GM10847 (cell line): ENCODE results near the gene SLC44A1.

ENCODE experiments used
- POLR2A ChIP-seq: IDR thresholded peaks from 2 replicates; pipeline ENCODE4 v1.6.1; 2011; ENCODE audit not compliant: insufficient read length; ENCODE audit errors: extremely low read depth

SLC44A1 gene

GRCh38 chr9:105236261-105236660 is 8.2 kb upstream of the SLC44A1 start:
- no peak for TF ChIP-seq POLR2A

GRCh38 chr9:105237246-105237645 is 7.2 kb upstream of the SLC44A1 start:
- TF ChIP-seq POLR2A = no peak

GRCh38 chr9:105238302-105238701 is 6.1 kb upstream of the SLC44A1 start:
- no peak for TF ChIP-seq POLR2A

- no peak for TF ChIP-seq POLR2A
Observed at GRCh38 chr9:105241356-105242043, 3.0 kb upstream of the SLC44A1 start.

- TF ChIP-seq POLR2A = no peak
Observed at GRCh38 chr9:105242062-105242461, 2.4 kb upstream of the SLC44A1 start.

- no peak for TF ChIP-seq POLR2A
Observed at GRCh38 chr9:105242557-105242956, 1.9 kb upstream of the SLC44A1 start.

GRCh38 chr9:105243015-105243686 is 1.3 kb upstream of the SLC44A1 start:
- TF ChIP-seq POLR2A = no peak

- no peak for TF ChIP-seq POLR2A
Observed at GRCh38 chr9:105244734-105245028, 230 bp downstream of the SLC44A1 start.

- no peak for TF ChIP-seq POLR2A
Observed at GRCh38 chr9:105245029-105245890, 809 bp downstream of the SLC44A1 start.

GRCh38 chr9:105245891-105246161 is 1.4 kb downstream of the SLC44A1 start:
- TF ChIP-seq POLR2A = no peak

- no peak for TF ChIP-seq POLR2A
Observed at GRCh38 chr9:105246656-105247173, 2.3 kb downstream of the SLC44A1 start.

GRCh38 chr9:105248691-105249090 is 4.2 kb downstream of the SLC44A1 start:
- no peak for TF ChIP-seq POLR2A

- TF ChIP-seq POLR2A = no peak
Observed at GRCh38 chr9:105251133-105251532, 6.7 kb downstream of the SLC44A1 start.

- TF ChIP-seq POLR2A = no peak
Observed at GRCh38 chr9:105251733-105252404, 7.4 kb downstream of the SLC44A1 start.

GRCh38 chr9:105252405-105252756 is 7.9 kb downstream of the SLC44A1 start:
- no peak for TF ChIP-seq POLR2A

GRCh38 chr9:105254226-105254625 is 9.8 kb downstream of the SLC44A1 start:
- TF ChIP-seq POLR2A = no peak
